GM19193 (cell line): ENCODE data around the gene DNASE1L2.

Experiments used
- POLR2A ChIP-seq: IDR thresholded peaks from 4 replicates; pipeline ENCODE4 v1.6.1; 2011; ENCODE audit not compliant: insufficient read depth, insufficient read length; ENCODE audit errors: extremely low read depth

Gene DNASE1L2

GRCh38 chr16:2210386-2211365, 25.6 kb upstream of the DNASE1L2 start, which contains the start of gene BRICD5:
Gene BRICD5, minus strand, starts transcription at chr16:2210863. Its CDS starts 30 bp downstream, at chr16:2210833.
- no peak for TF ChIP-seq POLR2A

- no peak for TF ChIP-seq POLR2A
Observed at GRCh38 chr16:2211923-2212347, 24.3 kb upstream of the DNASE1L2 start.

- no peak for TF ChIP-seq POLR2A
Observed at GRCh38 chr16:2212362-2213324, 23.6 kb upstream of the DNASE1L2 start.

- TF ChIP-seq POLR2A, result no peak
Observed at GRCh38 chr16:2213817-2214718, 22.2 kb upstream of the DNASE1L2 start.

GRCh38 chr16:2214719-2214968, 21.6 kb upstream of the DNASE1L2 start, which contains the start of gene PGP:
Gene PGP, minus strand, starts transcription at chr16:2214840. Its CDS starts 63 bp downstream, at chr16:2214777.
- no peak for TF ChIP-seq POLR2A

- TF ChIP-seq POLR2A, result no peak
Observed at GRCh38 chr16:2216330-2216729, 19.9 kb upstream of the DNASE1L2 start.

- TF ChIP-seq POLR2A, result peak; percentile 98
Observed at GRCh38 chr16:2223221-2223941, 12.9 kb upstream of the DNASE1L2 start, which contains the start of gene E4F1. Gene E4F1, plus strand, starts transcription at chr16:2223591. Its CDS starts 23 bp downstream, at chr16:2223614.

GRCh38 chr16:2223942-2224486, 12.2 kb upstream of the DNASE1L2 start:
- no peak for TF ChIP-seq POLR2A

GRCh38 chr16:2226245-2226793, 9.9 kb upstream of the DNASE1L2 start:
- no peak for TF ChIP-seq POLR2A

GRCh38 chr16:2226918-2227317, 9.3 kb upstream of the DNASE1L2 start:
- no peak for TF ChIP-seq POLR2A

GRCh38 chr16:2228161-2228824, 8.0 kb upstream of the DNASE1L2 start:
- no peak for TF ChIP-seq POLR2A

GRCh38 chr16:2229091-2229490, 7.2 kb upstream of the DNASE1L2 start:
- no peak for TF ChIP-seq POLR2A
